Aorta (tissue), 5 donors: Measurements from ENCODE around the gene CCDC61. TPM values are rescaled to one million over a fixed set of nuclear protein-coding genes. Genes with fewer than 3 reads are reported as not detected.

ENCODE experiments used
- ATAC-seq: fragments of 200-7000 bp; cut with Tn5 transposase; one replicate; pipeline ENCODE4 v1.9.1; 2022; ENCODE audit warnings: moderate library complexity; ENCODE audit not compliant: low FRiP score
- DNase-seq, 2 donors: peaks; one replicate each; pipeline ENCODE4 v3.0.0-alpha.2; 2020
- H3K27ac ChIP-seq, 2 donors: one replicate each; pipeline ENCODE4 v1.5.1; 2013; ENCODE audit warnings: low read length in 2 of 2, mild to moderate bottlenecking in 2 of 2, moderate library complexity in 2 of 2, control low read depth in 1 of 2, inconsistent platforms in 1 of 2, low read depth in 1 of 2
- H3K27me3 ChIP-seq, 2 donors: one replicate each; pipeline ENCODE4 v1.6.1; 2013; ENCODE audit warnings: control low read depth in 1 of 2, low read length in 1 of 2, mild to moderate bottlenecking in 1 of 2, moderate library complexity in 1 of 2; ENCODE audit not compliant: insufficient read depth in 2 of 2, control insufficient read depth in 1 of 2
- H3K36me3 ChIP-seq, 2 donors: one replicate each; pipeline ENCODE4 v1.6.1; 2013; ENCODE audit warnings: control low read depth in 1 of 2, low read length in 1 of 2, mild to moderate bottlenecking in 1 of 2; ENCODE audit not compliant: insufficient read depth in 2 of 2, control insufficient read depth in 1 of 2
- H3K4me1 ChIP-seq, 2 donors: one replicate each; pipeline ENCODE4 v1.6.1; 2013; ENCODE audit warnings: low read length in 2 of 2, control low read depth in 1 of 2, mild to moderate bottlenecking in 1 of 2, moderate library complexity in 1 of 2; ENCODE audit not compliant: insufficient read depth in 2 of 2, control insufficient read depth in 1 of 2
- H3K4me3 ChIP-seq, 2 donors: one replicate each; pipeline ENCODE4 v1.5.1; 2013; ENCODE audit warnings: low read length in 2 of 2, control low read depth in 1 of 2, mild to moderate bottlenecking in 1 of 2
- H3K9me3 ChIP-seq: one replicate; pipeline ENCODE4 v1.6.1; 2013; ENCODE audit warnings: mild to moderate bottlenecking, low read length; ENCODE audit not compliant: control insufficient read depth
- WGBS, 2 donors: extraction: QIAGEN DNeasy Blood & Tissue Kit; methylation state at CpG; one replicate each; pipeline ENCODE4 v1.1.7; 2013; 5-methylcytosine and 5-hydroxymethylcytosine counted together
- intact Hi-C, 2 donors: fragments of 100-400 bp; cut with DNase I; formaldehyde crosslinking; loops; one replicate each; pipeline versions ENCODE4 v1.14.2 to v1.15.0; 2022
- polyA plus RNA-seq, 2 donors: library from polyadenylated mRNA; stranded (reverse); fragments of 200-250 nt; gene quantifications; one replicate each; pipeline ENCODE4 v1.2.3, GENCODE V29; 2013
- total RNA-seq, 2 donors: library from RNA; stranded (reverse); fragmentation: NEBNext Ultra II Directional; extraction: Animal tissue kit (Norgen Biotek cat#: 25700); gene quantifications; one replicate each; pipeline ENCODE4 v1.2.1, GENCODE V29; 2021
- donor health status: healthy with polysubstance abuse.
- donor health status: Bipolar disorder and iron deficiency.
- donor health status: DM: no; HTN: no; CAD: no.
- donor health status: DM: no; HTN: no; CAD: no.
- donor health status: DM: yes; HTN: yes; CAD: no.

Gene CCDC61
- total and polyA plus RNA-seq, 4 donors: 0.50 to 24.0 (median 15.6) TPM

- no peak overlapping the region for H3K27ac ChIP-seq
- H3K27me3 ChIP-seq: no peaks in the 10 kb centered on the region
- DNase-seq: no peak
- WGBS, 2 donors: 66 to 80% methylated on average over 3 of the region's 3 CpGs
- H3K4me1 ChIP-seq: no peaks in the 10 kb centered on the region
- H3K4me3 ChIP-seq: no peak overlapping the region
- intact Hi-C loops: no loop called here
- no peaks in the 10 kb centered on the region for H3K9me3 ChIP-seq
- ATAC-seq: no peak
- H3K36me3 ChIP-seq: no peaks in the 10 kb centered on the region
Observed at GRCh38 chr19:46025835-46026234, 30.6 kb downstream of the CCDC61 start.

DNA sequence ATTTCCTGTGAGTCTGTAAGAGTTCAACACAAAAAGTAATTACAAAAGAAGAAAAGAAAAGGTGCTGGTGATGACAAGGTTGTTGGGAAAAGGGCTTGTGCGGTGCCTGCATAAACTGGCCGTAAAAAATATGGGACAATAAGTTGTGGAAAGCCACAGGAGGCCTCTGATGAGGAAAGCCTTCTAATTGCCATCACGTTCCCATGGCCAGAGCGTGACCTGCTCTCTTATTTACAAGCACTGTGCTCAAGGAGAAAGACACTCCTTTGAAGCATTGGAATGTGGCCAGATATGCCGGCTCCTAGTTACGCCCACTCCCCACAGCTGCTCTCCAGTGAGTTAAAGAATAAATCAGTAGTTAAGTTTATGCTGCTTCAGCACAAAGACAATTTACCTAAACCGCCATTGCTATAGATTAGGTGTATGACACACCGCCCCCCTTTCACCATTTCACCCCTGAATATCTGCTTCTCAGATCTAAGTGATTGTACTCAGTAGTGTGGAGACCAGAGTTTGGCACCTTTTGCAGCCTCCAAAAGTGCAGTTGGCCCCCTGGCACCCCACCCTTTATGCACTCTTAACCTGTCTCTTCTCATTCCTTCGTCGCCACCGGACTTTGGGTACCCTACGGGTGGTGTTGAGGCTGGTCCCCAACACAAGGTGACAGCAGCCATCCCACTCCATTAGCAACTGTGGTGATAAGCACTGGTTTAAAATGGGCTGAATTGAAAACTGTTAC is 35.7 kb downstream of the CCDC61 start:
- Histone ChIP-seq H3K27me3 (no peaks in the 10 kb centered on the region), H3K27ac (no peak overlapping the region), H3K36me3 (no peaks in the 10 kb centered on the region), H3K9me3 (no peaks in the 10 kb centered on the region), H3K4me1 (no peaks in the 10 kb centered on the region), H3K4me3 (no peak overlapping the region)
- DNase-seq (no peak), ATAC-seq (no peak)
- intact Hi-C loops: loop anchor here in 1 of 2 donors (5.0 kb wide), 1 partner anchor 156 kb away; no protein-coding TSS in a partner anchor
- 66 to 69% methylated on average over 12 of the region's 12 CpGs for WGBS, 2 donors

GRCh38 chr19:46031781-46032596 is 36.7 kb downstream of the CCDC61 start:
- 77 to 80% methylated on average over 5 of the region's 5 CpGs for WGBS, 2 donors
- no peak overlapping the region for H3K27ac ChIP-seq
- no peaks in the 10 kb centered on the region for H3K4me1 ChIP-seq
- ATAC-seq (no peak), DNase-seq (peak in 1 of 2 donors; percentile 51)
- no peaks in the 10 kb centered on the region for H3K27me3 ChIP-seq
- intact Hi-C loops: loop anchor here in 1 of 2 donors (5.0 kb wide), 1 partner anchor 155 kb away; no protein-coding TSS in a partner anchor
- no peaks in the 10 kb centered on the region for H3K36me3 ChIP-seq
- H3K4me3 ChIP-seq: no peak overlapping the region
- H3K9me3 ChIP-seq: no peaks in the 10 kb centered on the region

GRCh38 chr19:46032597-46033025 is 37.3 kb downstream of the CCDC61 start:
- Histone ChIP-seq H3K27me3 (no peaks in the 10 kb centered on the region), H3K4me3 (no peak overlapping the region), H3K9me3 (no peaks in the 10 kb centered on the region), H3K4me1 (no peaks in the 10 kb centered on the region), H3K27ac (no peak overlapping the region), H3K36me3 (no peaks in the 10 kb centered on the region)
- intact Hi-C loops: loop anchor here in 1 of 2 donors (5.0 kb wide), 1 partner anchor 155 kb away; no protein-coding TSS in a partner anchor
- WGBS, 2 donors: 79 to 83% methylated on average over 3 of the region's 3 CpGs
- DNase-seq: no peak
- ATAC-seq: no peak

DNA sequence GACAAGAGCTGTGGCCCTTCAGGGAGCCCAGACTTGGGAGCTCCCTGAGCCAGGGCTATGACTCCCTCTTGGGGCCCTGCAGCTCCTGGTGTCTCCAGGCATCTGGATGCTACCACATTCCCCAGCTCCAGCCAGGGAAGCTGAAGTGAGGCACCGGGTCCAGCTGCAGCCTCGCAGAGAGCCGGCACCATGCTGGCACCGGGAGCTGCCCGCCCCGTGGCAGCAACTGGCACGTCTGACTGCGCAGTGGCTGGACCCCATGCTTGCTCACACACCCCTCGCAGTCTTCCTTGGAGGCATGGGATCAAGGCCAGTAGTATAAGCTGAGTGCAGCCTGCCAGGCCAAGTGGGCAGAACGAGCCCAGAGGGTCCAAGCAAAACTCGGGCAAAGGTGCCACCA is 38.1 kb downstream of the CCDC61 start:
- no peaks in the 10 kb centered on the region for H3K9me3 ChIP-seq
- no peak overlapping the region for H3K27ac ChIP-seq
- H3K4me3 ChIP-seq: no peak overlapping the region
- H3K36me3 ChIP-seq: no peaks in the 10 kb centered on the region
- H3K27me3 ChIP-seq: no peaks in the 10 kb centered on the region
- intact Hi-C loops: loop anchor here in 1 of 2 donors (5.0 kb wide), 1 partner anchor 154 kb away; no protein-coding TSS in a partner anchor
- H3K4me1 ChIP-seq: no peaks in the 10 kb centered on the region
- DNase-seq: no peak
- ATAC-seq: no peak
- 80 to 92% methylated on average over 11 of the region's 11 CpGs for WGBS, 2 donors

DNA sequence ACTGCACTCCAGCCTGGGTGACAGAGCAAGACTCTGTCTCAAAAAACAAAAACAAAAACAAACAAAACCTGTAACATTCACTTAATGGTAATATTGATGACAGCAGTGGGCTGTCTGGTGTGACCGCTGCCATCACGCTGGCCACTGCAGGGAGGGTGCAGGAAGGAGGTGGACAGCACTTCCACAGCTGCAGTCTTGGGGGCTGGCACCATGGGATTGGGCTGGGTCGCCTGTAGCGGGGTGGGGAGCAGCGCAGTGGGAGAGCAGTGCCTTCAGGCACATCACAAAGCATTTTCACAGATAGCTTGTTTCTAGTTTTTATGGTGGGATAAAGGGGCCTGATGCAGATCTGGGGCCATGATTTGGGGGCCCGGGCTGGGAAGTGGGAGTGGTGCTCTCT is 40.3 kb downstream of the CCDC61 start:
- H3K9me3 ChIP-seq: no peaks in the 10 kb centered on the region
- H3K4me3 ChIP-seq: no peak overlapping the region
- intact Hi-C loops: no loop called here
- WGBS, 2 donors: 79 to 85% methylated on average over 6 of the region's 6 CpGs
- DNase-seq (no peak), ATAC-seq (no peak)
- H3K27ac ChIP-seq: no peak overlapping the region
- no peaks in the 10 kb centered on the region for H3K36me3 ChIP-seq
- no peaks in the 10 kb centered on the region for H3K27me3 ChIP-seq
- no peaks in the 10 kb centered on the region for H3K4me1 ChIP-seq

- Histone ChIP-seq H3K27ac (no peak overlapping the region), H3K4me1 (no peaks in the 10 kb centered on the region), H3K9me3 (no peaks in the 10 kb centered on the region), H3K27me3 (no peaks in the 10 kb centered on the region), H3K36me3 (no peaks in the 10 kb centered on the region), H3K4me3 (no peak overlapping the region)
- no peak for DNase-seq
- WGBS, 2 donors: 78 to 82% methylated on average over 13 of the region's 13 CpGs
- intact Hi-C loops: no loop called here
- no peak for ATAC-seq
Observed at GRCh38 chr19:46035986-46036743, 40.9 kb downstream of the CCDC61 start.

DNA sequence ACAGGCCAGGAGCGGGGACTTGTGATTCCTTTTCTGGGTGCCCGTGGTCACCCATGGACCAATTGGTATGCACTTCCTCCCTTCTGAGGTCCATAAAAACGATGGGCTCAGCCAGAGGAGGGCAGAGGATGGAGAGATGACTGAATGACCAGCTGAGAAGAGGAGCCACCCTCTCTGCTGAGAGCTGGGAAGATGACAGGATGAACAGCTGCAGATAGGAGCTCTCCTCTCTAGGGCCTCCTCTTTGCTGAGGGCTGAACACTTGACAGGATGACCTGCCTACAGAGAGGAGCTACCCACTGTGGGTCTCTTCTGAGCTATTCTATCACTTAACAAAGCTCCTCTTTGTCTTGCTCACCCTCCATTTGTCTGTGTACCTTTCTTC is 41.5 kb downstream of the CCDC61 start:
- ATAC-seq (no peak), DNase-seq (no peak)
- Histone ChIP-seq H3K36me3 (no peaks in the 10 kb centered on the region), H3K4me3 (no peak overlapping the region), H3K27me3 (no peaks in the 10 kb centered on the region), H3K27ac (no peak overlapping the region), H3K4me1 (no peaks in the 10 kb centered on the region), H3K9me3 (no peaks in the 10 kb centered on the region)
- intact Hi-C loops: no loop called here
- 54 to 57% methylated on average over 3 of the region's 3 CpGs for WGBS, 2 donors
